IMR-90 (cell line): ENCODE results near the gene SSR3. TPM values are rescaled to one million over a fixed set of nuclear protein-coding genes. Genes with fewer than 3 reads are reported as not detected.

Source experiments
- ATAC-seq: fragments of 200-7000 bp; cut with Tn5 transposase; 2 replicates; pipeline ENCODE4 v1.9.1; 2020; ENCODE audit warnings: low read depth, mild to moderate bottlenecking, moderate library complexity
- BruUV-seq: library from RNA; stranded (reverse); fragments of 400-500 nt; replicated peaks from 2 replicates; lab custom pipeline; 2021; lab: Mats Ljungman, UMichigan
- CTCF ChIA-PET: fragments of 300-600 bp; formaldehyde crosslinking; extraction: SDS; loops from one replicate; lab custom pipeline; 2021; ENCODE audit warnings: antibody characterized with exemption; lab: Yijun Ruan, JAX
- POLR2A ChIA-PET: fragments of 300-600 bp; sonication (Branson Sonifier 250); formaldehyde crosslinking; loops from one replicate; lab custom pipeline; 2022; ENCODE audit warnings: antibody characterized with exemption; ENCODE audit not compliant: unreplicated experiment; lab: Charles Lee
- DNase-seq: peaks from one replicate; pipeline ENCODE4 v3.0.0; 2013
- H2AFZ ChIP-seq: replicated peaks from 2 replicates; pipeline ENCODE3; 2013; ENCODE audit warnings: low read length, mild to moderate bottlenecking; ENCODE audit not compliant: poor library complexity
- H2AK5ac ChIP-seq: 2 replicates; pipeline ENCODE4 v1.6.1; 2013; ENCODE audit warnings: low read depth, low read length, inconsistent platforms
- H2AK9ac ChIP-seq: replicated peaks from 2 replicates; pipeline ENCODE3; 2013; ENCODE audit warnings: mild to moderate bottlenecking, low read depth, low read length, moderate library complexity; ENCODE audit not compliant: poor library complexity
- H2BK120ac ChIP-seq: 2 replicates; pipeline ENCODE4 v1.6.1; 2013; ENCODE audit warnings: low read depth, low read length, inconsistent platforms
- H2BK15ac ChIP-seq: 3 replicates; pipeline ENCODE4 v1.6.1; 2013; ENCODE audit warnings: low read depth, low read length, inconsistent platforms
- H2BK20ac ChIP-seq: 2 replicates; pipeline ENCODE4 v1.6.1; 2013; ENCODE audit warnings: low read depth, mild to moderate bottlenecking, inconsistent platforms, low read length, moderate library complexity
- H2BK5ac ChIP-seq: 2 replicates; pipeline ENCODE4 v1.6.1; 2013; ENCODE audit warnings: mild to moderate bottlenecking, low read depth, low read length, inconsistent platforms; ENCODE audit not compliant: poor library complexity, severe bottlenecking
- H3K14ac ChIP-seq: replicated peaks from 2 replicates; pipeline ENCODE4 v1.6.1; 2013; ENCODE audit warnings: low read depth, low read length, inconsistent platforms
- H3K18ac ChIP-seq: 2 replicates; pipeline ENCODE4 v1.6.1; 2013; ENCODE audit warnings: low read depth, low read length, control low read depth
- H3K23ac ChIP-seq: 2 replicates; pipeline ENCODE4 v1.6.1; 2013; ENCODE audit warnings: low read depth, low read length, inconsistent platforms
- H3K27ac ChIP-seq: 2 replicates; pipeline ENCODE4 v1.5.1; 2013; ENCODE audit warnings: mild to moderate bottlenecking, control low read depth, low read length; ENCODE audit not compliant: insufficient read depth
- H3K27me3 ChIP-seq: 2 replicates; pipeline ENCODE4 v1.6.1; 2013; ENCODE audit warnings: low read length; ENCODE audit not compliant: control insufficient read depth, insufficient read depth
- H3K36me3 ChIP-seq: 2 replicates; pipeline ENCODE4 v1.6.1; 2013; ENCODE audit warnings: low read length, mixed read lengths; ENCODE audit not compliant: control insufficient read depth, insufficient read depth
- H3K4ac ChIP-seq: 2 replicates; pipeline ENCODE4 v1.6.1; 2013; ENCODE audit warnings: low read depth, low read length, inconsistent platforms
- H3K4me1 ChIP-seq: 2 replicates; pipeline ENCODE4 v1.6.1; 2013; ENCODE audit warnings: low read length, mixed read lengths; ENCODE audit not compliant: control insufficient read depth, insufficient read depth
- H3K4me2 ChIP-seq: 2 replicates; pipeline ENCODE4 v1.6.1; 2013; ENCODE audit warnings: low read depth, mild to moderate bottlenecking, control low read depth, low read length, moderate library complexity
- H3K4me3 ChIP-seq: 2 replicates; pipeline ENCODE4 v1.5.1; 2013; ENCODE audit warnings: low read depth, mild to moderate bottlenecking, control low read depth, low read length, moderate library complexity; ENCODE audit not compliant: insufficient read depth
- H3K56ac ChIP-seq: 2 replicates; pipeline ENCODE4 v1.6.1; 2013; ENCODE audit warnings: low read length, inconsistent platforms; ENCODE audit not compliant: insufficient read depth; ENCODE audit errors: extremely low read depth
- H3K79me1 ChIP-seq, 2 experiments: 2 replicates each; pipeline ENCODE4 v1.6.1; 2013; ENCODE audit warnings: low read length in 2 of 2, inconsistent platforms in 1 of 2, low read depth in 1 of 2
- H3K9ac ChIP-seq: 2 replicates; pipeline ENCODE4 v1.6.1; 2013; ENCODE audit warnings: low read depth, low read length, control low read depth
- H3K9me1 ChIP-seq: 2 replicates; pipeline ENCODE4 v1.6.1; 2013; ENCODE audit warnings: low read length, inconsistent platforms; ENCODE audit not compliant: insufficient read depth
- H3K9me3 ChIP-seq: 2 replicates; pipeline ENCODE4 v1.6.1; 2013; ENCODE audit warnings: low read length; ENCODE audit not compliant: control insufficient read depth, insufficient read depth
- H4K20me1 ChIP-seq: 2 replicates; pipeline ENCODE4 v1.6.1; 2013; ENCODE audit warnings: low read length, inconsistent platforms; ENCODE audit not compliant: insufficient read depth
- H4K5ac ChIP-seq: 2 replicates; pipeline ENCODE4 v1.6.1; 2013; ENCODE audit warnings: mild to moderate bottlenecking, low read depth, low read length, control low read depth
- H4K8ac ChIP-seq, 2 experiments: 2 replicates each; pipeline ENCODE4 v1.6.1; 2013; ENCODE audit warnings: low read depth in 2 of 2, low read length in 2 of 2, control low read depth in 1 of 2, inconsistent platforms in 1 of 2
- H4K91ac ChIP-seq: 2 replicates; pipeline ENCODE4 v1.6.1; 2013; ENCODE audit warnings: low read depth, low read length, inconsistent platforms; ENCODE audit not compliant: insufficient read depth
- BHLHE40 ChIP-seq: fragments of 150-350 bp; IDR thresholded peaks from 2 replicates; pipeline ENCODE4 v1.6.1; 2016; ENCODE audit warnings: mild to moderate bottlenecking, low read depth, low read length
- CEBPB ChIP-seq: IDR thresholded peaks from 2 replicates; pipeline ENCODE4 v1.6.1; 2012; ENCODE audit warnings: low read depth, low read length, improper control_type of control experiment
- CHD1 ChIP-seq: IDR thresholded peaks from 2 replicates; pipeline ENCODE4 v1.6.1; 2012; ENCODE audit warnings: low read depth, low read length, improper control_type of control experiment
- FOS ChIP-seq: fragments of 150-350 bp; IDR thresholded peaks from 2 replicates; pipeline ENCODE4 v1.6.1; 2016; ENCODE audit warnings: low read depth, low read length
- MAFK ChIP-seq: IDR thresholded peaks from 2 replicates; pipeline ENCODE4 v1.6.1; 2012; ENCODE audit warnings: low read depth, low read length, improper control_type of control experiment
- MAZ ChIP-seq: IDR thresholded peaks from 2 replicates; pipeline ENCODE4 v1.6.1; 2012; ENCODE audit warnings: low read depth, mild to moderate bottlenecking, low read length, improper control_type of control experiment, moderate library complexity, borderline replicate concordance
- MXI1 ChIP-seq: IDR thresholded peaks from 2 replicates; pipeline ENCODE4 v1.6.1; 2012; ENCODE audit warnings: low read depth, mild to moderate bottlenecking, low read length, moderate library complexity, borderline replicate concordance
- NFE2L2 ChIP-seq: fragments of 150-350 bp; IDR thresholded peaks from 2 replicates; pipeline ENCODE4 v1.6.1; 2016; ENCODE audit warnings: low read depth, mild to moderate bottlenecking, low read length
- POLR2A ChIP-seq: IDR thresholded peaks from 2 replicates; pipeline ENCODE4 v1.6.1; 2012; ENCODE audit warnings: mild to moderate bottlenecking, low read depth, low read length
- RAD21 ChIP-seq: IDR thresholded peaks from 2 replicates; pipeline ENCODE4 v1.6.1; 2012; ENCODE audit warnings: low read length, improper control_type of control experiment
- RCOR1 ChIP-seq: IDR thresholded peaks from 2 replicates; pipeline ENCODE4 v1.6.1; 2012; ENCODE audit warnings: mild to moderate bottlenecking, low read length, improper control_type of control experiment; ENCODE audit not compliant: insufficient replicate concordance
- RFX5 ChIP-seq: IDR thresholded peaks from 2 replicates; pipeline ENCODE4 v1.8.0; 2012; ENCODE audit warnings: low read depth, mild to moderate bottlenecking, low read length, moderate library complexity
- SMC3 ChIP-seq: fragments of 150-350 bp; IDR thresholded peaks from 2 replicates; pipeline ENCODE4 v1.6.1; 2016; ENCODE audit warnings: low read depth, mild to moderate bottlenecking, antibody characterized with exemption, low read length, moderate library complexity
- USF2 ChIP-seq: fragments of 150-350 bp; IDR thresholded peaks from 2 replicates; pipeline ENCODE4 v1.6.1; 2017; ENCODE audit warnings: mild to moderate bottlenecking, antibody characterized with exemption, low read length, low read depth
- WGBS, 2 experiments: methylation state at CpG; one replicate each; pipeline versions ENCODE4 v1.1.5 to v1.1.7; 2013; ENCODE audit warnings: missing lambda C conversion rate in 2 of 2; ENCODE audit not compliant: insufficient read length in 1 of 2; ENCODE audit errors: extremely low coverage in 2 of 2; 5-methylcytosine and 5-hydroxymethylcytosine counted together
- dilution Hi-C: fragments of 300-500 bp; cut with HindIII; formaldehyde crosslinking; loops from one replicate; pipeline ENCODE4 v1.14.3; 2018; ENCODE audit warnings: low sequenced_read_pairs; ENCODE audit not compliant: unreplicated experiment
- in situ Hi-C: fragments of 300-500 bp; cut with MboI; formaldehyde crosslinking; loops from 3 replicates; pipeline ENCODE4 v1.14.3; 2019; ENCODE audit warnings: low sequenced_read_pairs, inconsistent platforms, mixed read lengths
- intact Hi-C: fragments of 100-400 bp; cut with micrococcal nuclease; formaldehyde crosslinking; loops from 2 replicates; pipeline ENCODE4 v1.10.0; 2022
- polyA plus RNA-seq, 3 experiments: library from polyadenylated mRNA; depleted of rRNA; stranded (reverse); fragments of >200 nt; gene quantifications; 2 replicates each; pipeline ENCODE4 v1.2.3, GENCODE V29; 2012; ENCODE audit warnings: low replicate concordance in 1 of 3
- total RNA-seq: library from RNA; depleted of rRNA; stranded (reverse); fragments of >200 nt; gene quantifications from 2 replicates; pipeline ENCODE4 v1.2.3, GENCODE V29; 2012
- TF ChIP-seq, protein P1 (sequence below): conservative IDR thresholded peaks from 2 replicates; pipeline ENCODE4 v1.5.1; 2012; ENCODE audit warnings: mild to moderate bottlenecking, low read depth, low read length, improper control_type of control experiment
- TF ChIP-seq, protein P2 (sequence below): fragments of 150-350 bp; IDR thresholded peaks from 2 replicates; pipeline ENCODE4 v1.6.1; 2016; ENCODE audit warnings: low read depth, mild to moderate bottlenecking, low read length, moderate library complexity, borderline replicate concordance

SSR3 gene
- total and polyA plus RNA-seq, 2 of the 4 experiments (the other 2 are of a cell fraction) = 246 to 608 TPM

- Histone ChIP-seq H3K4ac (no peak overlapping the region), H4K8ac (no peak overlapping the region), H2AFZ (no peak overlapping the region), H2BK120ac (no peak overlapping the region), H2BK15ac (no peak overlapping the region), H2BK20ac (no peak overlapping the region), H3K79me1 (peaks cover 35 to 48% of the 10 kb centered on the region in 2 experiments), H3K4me1 (peaks cover 4% of the 10 kb centered on the region; the same call in 1 of the 2 replicates), H3K18ac (no peak overlapping the region), H3K9ac (no peak overlapping the region), H3K9me3 (no peaks in the 10 kb centered on the region), H2AK9ac (no peak overlapping the region), H2AK5ac (no peak overlapping the region), H3K9me1 (peaks cover 3% of the 10 kb centered on the region; the same call in 1 of the 2 replicates), H4K5ac (no peak overlapping the region), H3K36me3 (peaks cover 33% of the 10 kb centered on the region), H3K14ac (no peak overlapping the region), H3K4me3 (no peak overlapping the region), H3K27ac (no peak overlapping the region), H3K56ac (no peak overlapping the region), H3K4me2 (no peak overlapping the region), H4K91ac (no peak overlapping the region), H3K27me3 (no peaks in the 10 kb centered on the region), H2BK5ac (no peak overlapping the region), H4K20me1 (peaks cover 43% of the 10 kb centered on the region; the same call in 1 of the 2 replicates), H3K23ac (no peak overlapping the region)
- 100% methylated on average over 1 of the region's 2 CpGs; no CpG with 5 or more reads in 1 of the 2 experiments for WGBS, 2 experiments
- in situ Hi-C loops (loop anchor here (25.0 kb wide), 1 partner anchor 294 kb away; the partner anchor contains the start of gene LEKR1), intact Hi-C loops (no loop called here), dilution Hi-C loops (no loop called here)
- BruUV-seq = no TSS peak
- no peak for DNase-seq
- CTCF ChIA-PET = interaction anchor here (0.6 to 1.3 kb wide), 6 partner anchors 9 to 537 kb away, joined by 3 to 4 read pairs (median 4); no protein-coding TSS in a partner anchor
- no peak for TF ChIP-seq RFX5
- TF ChIP-seq, protein P1, sequence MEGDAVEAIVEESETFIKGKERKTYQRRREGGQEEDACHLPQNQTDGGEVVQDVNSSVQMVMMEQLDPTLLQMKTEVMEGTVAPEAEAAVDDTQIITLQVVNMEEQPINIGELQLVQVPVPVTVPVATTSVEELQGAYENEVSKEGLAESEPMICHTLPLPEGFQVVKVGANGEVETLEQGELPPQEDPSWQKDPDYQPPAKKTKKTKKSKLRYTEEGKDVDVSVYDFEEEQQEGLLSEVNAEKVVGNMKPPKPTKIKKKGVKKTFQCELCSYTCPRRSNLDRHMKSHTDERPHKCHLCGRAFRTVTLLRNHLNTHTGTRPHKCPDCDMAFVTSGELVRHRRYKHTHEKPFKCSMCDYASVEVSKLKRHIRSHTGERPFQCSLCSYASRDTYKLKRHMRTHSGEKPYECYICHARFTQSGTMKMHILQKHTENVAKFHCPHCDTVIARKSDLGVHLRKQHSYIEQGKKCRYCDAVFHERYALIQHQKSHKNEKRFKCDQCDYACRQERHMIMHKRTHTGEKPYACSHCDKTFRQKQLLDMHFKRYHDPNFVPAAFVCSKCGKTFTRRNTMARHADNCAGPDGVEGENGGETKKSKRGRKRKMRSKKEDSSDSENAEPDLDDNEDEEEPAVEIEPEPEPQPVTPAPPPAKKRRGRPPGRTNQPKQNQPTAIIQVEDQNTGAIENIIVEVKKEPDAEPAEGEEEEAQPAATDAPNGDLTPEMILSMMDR = no peak
- TF ChIP-seq MAFK = no peak
- TF ChIP-seq CEBPB = no peak
- no peak for TF ChIP-seq FOS
- no peak for TF ChIP-seq SMC3
- TF ChIP-seq, protein P2, sequence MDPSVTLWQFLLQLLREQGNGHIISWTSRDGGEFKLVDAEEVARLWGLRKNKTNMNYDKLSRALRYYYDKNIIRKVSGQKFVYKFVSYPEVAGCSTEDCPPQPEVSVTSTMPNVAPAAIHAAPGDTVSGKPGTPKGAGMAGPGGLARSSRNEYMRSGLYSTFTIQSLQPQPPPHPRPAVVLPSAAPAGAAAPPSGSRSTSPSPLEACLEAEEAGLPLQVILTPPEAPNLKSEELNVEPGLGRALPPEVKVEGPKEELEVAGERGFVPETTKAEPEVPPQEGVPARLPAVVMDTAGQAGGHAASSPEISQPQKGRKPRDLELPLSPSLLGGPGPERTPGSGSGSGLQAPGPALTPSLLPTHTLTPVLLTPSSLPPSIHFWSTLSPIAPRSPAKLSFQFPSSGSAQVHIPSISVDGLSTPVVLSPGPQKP = no peak
- no peak for TF ChIP-seq RCOR1
- no peak for TF ChIP-seq RAD21
- TF ChIP-seq NFE2L2 = no peak
- TF ChIP-seq USF2 = no peak
- TF ChIP-seq MAZ = no peak
- no peak for TF ChIP-seq POLR2A
- TF ChIP-seq BHLHE40 = no peak
- no peak for TF ChIP-seq MXI1
- no peak for TF ChIP-seq CHD1
- POLR2A ChIA-PET = interaction anchor here (0.6 to 0.7 kb wide), 2 partner anchors 164 to 275 kb away, joined by 5 to 22 read pairs; no protein-coding TSS in a partner anchor
- no peak for ATAC-seq
Measured at GRCh38 chr3:156543043-156543555, 11.8 kb downstream of the SSR3 start.
